Stimulated activated naive CD8-positive, alpha-beta T cell treated with anti-CD3 and anti-CD28 coated beads, Interleukin-15, Interleukin-2, amounts not matched to agents 100 ng/mL and 50 ng/mL, for 24 hours (primary cell): ENCODE results near the gene THEMIS.
"Not testable (repeated sequence)": the region's sequence is repeated elsewhere in the genome, so short reads cannot be mapped to it uniquely, and the experiment has no call there.

ENCODE experiments used
- H3K27ac Mint-ChIP-seq: one replicate; pipeline ENCODE4 v1.8.0; 2021; ENCODE audit warnings: mild to moderate bottlenecking, mixed read lengths
- H3K27me3 Mint-ChIP-seq: one replicate; pipeline ENCODE4 v1.8.0; 2021; ENCODE audit warnings: mixed read lengths
- H3K36me3 Mint-ChIP-seq: one replicate; pipeline ENCODE4 v1.8.0; 2021; ENCODE audit warnings: low read depth, mixed read lengths
- H3K4me1 Mint-ChIP-seq: one replicate; pipeline ENCODE4 v1.8.0; 2021; ENCODE audit warnings: low read depth, mixed read lengths
- H3K4me3 Mint-ChIP-seq: one replicate; pipeline ENCODE4 v1.8.0; 2021; ENCODE audit warnings: mild to moderate bottlenecking, mixed read lengths
- H3K9me3 Mint-ChIP-seq: one replicate; pipeline ENCODE4 v1.8.0; 2021; ENCODE audit warnings: mixed read lengths

The THEMIS gene

DNA sequence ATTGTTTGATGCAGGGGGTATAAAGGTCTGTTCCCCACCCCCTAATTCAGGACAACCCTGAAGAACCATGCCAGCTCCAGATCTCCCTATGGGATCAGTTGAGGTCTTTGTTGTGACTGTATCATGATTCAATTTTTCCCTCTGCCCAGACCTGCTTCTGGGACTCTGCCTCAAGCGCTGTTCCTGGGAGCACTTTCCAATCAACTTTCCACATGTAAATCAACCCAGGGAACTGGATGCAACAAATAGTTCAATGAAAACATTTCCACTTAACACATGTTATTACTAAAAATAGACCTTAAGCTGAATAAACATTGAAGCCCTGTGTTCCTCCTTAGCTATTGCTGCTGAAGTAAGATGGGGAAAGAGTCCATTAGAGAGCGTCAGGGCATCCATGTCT, 184.4 kb downstream of the THEMIS start:
- peaks cover 36% of the 10 kb centered on the region for H3K36me3 Mint-ChIP-seq
- H3K27me3 Mint-ChIP-seq = no peaks in the 10 kb centered on the region
- H3K27ac Mint-ChIP-seq = no peak overlapping the region
- H3K4me3 Mint-ChIP-seq = no peak overlapping the region
- no peaks in the 10 kb centered on the region for H3K9me3 Mint-ChIP-seq
- H3K4me1 Mint-ChIP-seq = peaks cover 10% of the 10 kb centered on the region

- Mint-ChIP-seq H3K9me3 (peaks cover 4% of the 10 kb centered on the region), H3K27me3 (no peaks in the 10 kb centered on the region), H3K4me1 (no peaks in the 10 kb centered on the region), H3K27ac (no peak overlapping the region), H3K4me3 (no peak overlapping the region), H3K36me3 (peaks cover 46% of the 10 kb centered on the region)
These were observed 190.2 kb downstream of the THEMIS start for GRCh38 chr6:127710668-127711067.

GRCh38 chr6:127706216-127706615, 194.6 kb downstream of the THEMIS start:
- Mint-ChIP-seq H3K4me1 (no peaks in the 10 kb centered on the region), H3K27ac (no peak overlapping the region), H3K9me3 (peaks cover 23% of the 10 kb centered on the region), H3K27me3 (no peaks in the 10 kb centered on the region), H3K36me3 (peaks cover 51% of the 10 kb centered on the region), H3K4me3 (no peak overlapping the region)

DNA sequence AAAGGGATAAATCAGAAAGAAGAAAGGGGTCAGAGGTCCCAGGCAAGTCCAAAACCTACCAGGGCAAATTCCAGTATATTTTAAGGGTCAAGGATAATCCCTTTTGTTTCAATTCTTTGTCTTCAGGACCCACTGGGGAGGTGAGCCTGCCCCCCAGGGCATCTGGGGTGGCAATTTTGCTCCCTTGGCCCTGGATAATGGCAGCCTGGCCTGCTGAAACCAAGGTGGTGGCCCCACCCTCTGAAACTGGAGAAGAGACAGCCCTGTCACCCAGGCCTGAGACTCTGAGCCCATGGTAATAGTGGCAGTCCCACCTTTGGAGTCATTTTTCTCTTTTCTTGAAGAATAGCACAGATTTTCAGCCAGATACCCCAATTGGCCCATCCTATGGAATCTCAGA, 205.8 kb downstream of the THEMIS start:
- Mint-ChIP-seq H3K27ac (no peak overlapping the region), H3K4me3 (no peak overlapping the region), H3K4me1 (no peaks in the 10 kb centered on the region), H3K9me3 (peaks cover 16% of the 10 kb centered on the region), H3K36me3 (peaks cover 44% of the 10 kb centered on the region), H3K27me3 (no peaks in the 10 kb centered on the region)

DNA sequence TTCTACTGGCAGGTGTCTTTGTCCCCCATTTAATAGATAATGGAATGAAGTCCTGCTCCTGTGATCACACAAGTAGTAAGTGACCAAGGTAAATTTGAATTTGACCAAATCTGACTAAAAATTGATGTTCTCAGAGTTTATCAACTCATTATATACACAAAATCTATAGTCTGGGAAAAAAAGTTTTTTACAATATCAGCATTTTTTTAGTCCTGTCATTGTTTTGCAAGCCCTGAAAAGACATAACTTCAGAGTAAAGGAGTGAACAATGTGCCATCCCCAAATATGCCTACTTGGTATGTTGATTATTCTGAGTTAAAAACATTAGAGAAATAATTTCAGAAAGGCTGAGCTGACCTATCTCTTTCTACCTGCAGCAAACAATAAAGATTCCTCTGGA, 209.7 kb downstream of the THEMIS start:
- no peaks in the 10 kb centered on the region for H3K27me3 Mint-ChIP-seq
- no peak overlapping the region for H3K4me3 Mint-ChIP-seq
- H3K27ac Mint-ChIP-seq = no peak overlapping the region
- H3K9me3 Mint-ChIP-seq = peaks cover 27% of the 10 kb centered on the region
- H3K4me1 Mint-ChIP-seq = no peaks in the 10 kb centered on the region
- peaks cover 36% of the 10 kb centered on the region for H3K36me3 Mint-ChIP-seq

DNA sequence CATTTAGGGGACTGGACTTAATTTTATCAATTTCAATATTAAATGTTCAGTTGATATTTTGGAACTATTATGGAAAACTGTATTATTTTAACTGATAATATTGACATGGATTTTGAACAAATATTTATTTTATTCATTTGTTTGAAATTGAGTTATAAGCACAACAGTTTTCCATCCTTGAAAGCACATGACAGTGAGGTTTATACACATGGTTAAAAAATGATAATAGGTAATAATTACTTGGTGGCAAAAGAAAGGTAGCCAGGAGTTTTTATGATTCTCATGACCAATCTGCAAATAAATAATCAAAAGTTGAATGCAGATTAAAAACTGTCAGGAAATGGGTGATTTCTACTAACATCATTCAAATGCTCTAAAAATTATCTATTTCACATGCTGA, 210.3 kb downstream of the THEMIS start:
- Mint-ChIP-seq H3K4me1 (no peaks in the 10 kb centered on the region), H3K4me3 (no peak overlapping the region), H3K36me3 (peaks cover 32% of the 10 kb centered on the region), H3K27me3 (no peaks in the 10 kb centered on the region), H3K27ac (no peak overlapping the region), H3K9me3 (peaks cover 32% of the 10 kb centered on the region)

DNA sequence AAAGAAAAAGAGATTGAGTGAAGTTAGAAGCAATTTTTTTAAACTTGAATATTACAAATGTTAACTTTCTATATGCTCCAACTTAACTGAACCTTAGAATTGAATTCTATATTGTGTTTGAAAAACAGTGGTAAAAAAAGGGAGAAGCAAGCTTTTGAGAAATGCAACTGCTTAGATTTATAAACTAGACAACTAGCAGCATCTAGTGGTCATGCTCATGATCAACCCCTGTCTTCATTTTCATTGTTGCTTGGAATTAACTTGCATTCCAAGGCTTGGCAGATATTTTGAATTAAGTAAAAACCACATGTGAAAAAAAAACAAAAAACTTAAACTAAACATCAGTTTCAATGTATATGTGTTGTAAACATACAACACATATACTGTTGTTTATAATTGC, 210.8 kb downstream of the THEMIS start:
- Mint-ChIP-seq H3K27ac (no peak overlapping the region), H3K27me3 (no peaks in the 10 kb centered on the region), H3K9me3 (peaks cover 32% of the 10 kb centered on the region)

DNA sequence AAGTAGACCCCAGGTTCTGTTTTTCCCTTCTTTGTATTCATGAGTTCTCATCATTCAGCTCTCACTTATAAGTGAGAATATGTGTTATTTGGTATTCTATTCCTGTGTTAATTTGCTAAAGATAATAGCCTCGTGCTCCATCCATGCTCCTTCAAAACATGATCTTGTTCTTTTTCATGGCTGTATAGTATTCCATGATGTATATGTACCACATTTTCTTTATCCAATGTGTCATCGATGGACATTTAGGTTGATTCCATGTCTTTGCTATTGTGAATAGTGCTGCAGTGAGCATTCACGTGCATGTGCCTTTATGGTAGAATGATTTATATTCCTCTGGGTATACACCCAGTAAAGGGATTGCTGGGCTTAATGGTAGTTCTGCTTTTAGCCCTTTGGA, 213.4 kb downstream of the THEMIS start:
- not testable (repeated sequence) for H3K27ac Mint-ChIP-seq
- H3K36me3 Mint-ChIP-seq = peaks cover 26% of the 10 kb centered on the region

More for the DNA sequence above, 210.8 kb downstream of the THEMIS start:
- Mint-ChIP-seq H3K4me3 (no peak overlapping the region), H3K4me1 (no peaks in the 10 kb centered on the region), H3K36me3 (peaks cover 30% of the 10 kb centered on the region)

DNA sequence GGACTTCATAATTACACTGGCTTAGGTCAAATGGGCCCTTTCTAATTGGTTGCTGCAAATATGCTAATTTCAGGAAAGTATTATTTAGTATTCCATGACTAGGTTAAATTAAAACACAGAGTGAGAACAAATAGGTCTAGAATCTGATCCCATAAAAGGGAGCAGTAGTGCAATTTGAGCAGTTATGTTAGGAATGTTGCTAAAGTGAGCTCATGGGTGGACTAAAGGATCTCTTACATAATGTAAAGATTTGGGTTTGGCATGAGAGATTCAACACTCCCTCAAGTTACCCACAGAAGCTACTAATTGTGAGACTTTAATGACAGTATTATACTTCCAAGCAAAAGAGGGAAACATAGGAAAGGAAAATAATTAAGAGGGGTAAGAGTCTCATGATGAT, 214.8 kb downstream of the THEMIS start:
- Mint-ChIP-seq H3K9me3 (peaks cover 42% of the 10 kb centered on the region), H3K27ac (no peak overlapping the region), H3K4me1 (no peaks in the 10 kb centered on the region), H3K27me3 (no peaks in the 10 kb centered on the region), H3K36me3 (peaks cover 22% of the 10 kb centered on the region), H3K4me3 (no peak overlapping the region)

More for the DNA sequence above, 213.4 kb downstream of the THEMIS start:
- not testable (repeated sequence) for H3K4me3 Mint-ChIP-seq, H3K27me3 Mint-ChIP-seq, H3K4me1 Mint-ChIP-seq
- peaks cover 41% of the 10 kb centered on the region for H3K9me3 Mint-ChIP-seq

- Mint-ChIP-seq H3K4me1 (no peaks in the 10 kb centered on the region), H3K27ac (no peak overlapping the region), H3K4me3 (no peak overlapping the region), H3K9me3 (peaks cover 42% of the 10 kb centered on the region), H3K36me3 (peaks cover 8% of the 10 kb centered on the region), H3K27me3 (no peaks in the 10 kb centered on the region)
These were observed 216.4 kb downstream of the THEMIS start for GRCh38 chr6:127684501-127684900.
